ENCODE measurements around the gene PIGN.

PIGN gene

GRCh38 chr18:62186774-62187542 is at the start of gene PIGN, which contains the start of gene RELCH:
Gene PIGN, minus strand, starts transcription at chr18:62187056. Its CDS starts 25,703 bp downstream, at chr18:62161353.
Gene RELCH, plus strand, starts transcription at chr18:62187255. Its CDS starts 251 bp downstream, at chr18:62187506.
- peak; percentile 98 for DNase-seq (ENCODE audit: low read depth)
- peak within 1 kb of the TSS; percentile 96 for H3K4me3 ChIP-seq (ENCODE audit: control insufficient read depth, low read depth, low read length)
- TF ChIP-seq CTCF (conservative IDR thresholded peaks at IDR 0.05; ENCODE audit: control insufficient read depth, insufficient read depth, low read depth, low read length): no peak

- TF ChIP-seq CTCF (conservative IDR thresholded peaks at IDR 0.05; ENCODE audit: control insufficient read depth, insufficient read depth, low read depth, low read length): no peak
- H3K4me3 ChIP-seq (ENCODE audit: control insufficient read depth, low read depth, low read length): no peak overlapping the region
- DNase-seq (ENCODE audit: low read depth): no peak
Observed at GRCh38 chr18:62236252-62236651, 49.4 kb upstream of the PIGN start.

- H3K4me3 ChIP-seq (ENCODE audit: control insufficient read depth, low read depth, low read length): no peak overlapping the region
- no peak for DNase-seq (ENCODE audit: low read depth)
- no peak for TF ChIP-seq CTCF (conservative IDR thresholded peaks at IDR 0.05; ENCODE audit: control insufficient read depth, insufficient read depth, low read depth, low read length)
Observed at GRCh38 chr18:62226047-62226446, 39.2 kb upstream of the PIGN start.

- TF ChIP-seq CTCF (conservative IDR thresholded peaks at IDR 0.05; ENCODE audit: control insufficient read depth, insufficient read depth, low read depth, low read length): no peak
- no peak overlapping the region for H3K4me3 ChIP-seq (ENCODE audit: control insufficient read depth, low read depth, low read length)
- DNase-seq (ENCODE audit: low read depth): no peak
Observed at GRCh38 chr18:62224229-62224628, 37.4 kb upstream of the PIGN start.

- no peak for DNase-seq (ENCODE audit: low read depth)
- H3K4me3 ChIP-seq (ENCODE audit: control insufficient read depth, low read depth, low read length): no peak overlapping the region
- TF ChIP-seq CTCF (conservative IDR thresholded peaks at IDR 0.05; ENCODE audit: control insufficient read depth, insufficient read depth, low read depth, low read length): no peak
Observed at GRCh38 chr18:62214790-62215189, 27.9 kb upstream of the PIGN start.

GRCh38 chr18:62211325-62211828 is 24.5 kb upstream of the PIGN start:
- TF ChIP-seq CTCF (conservative IDR thresholded peaks at IDR 0.05; ENCODE audit: control insufficient read depth, insufficient read depth, low read depth, low read length): no peak
- H3K4me3 ChIP-seq (ENCODE audit: control insufficient read depth, low read depth, low read length): no peak overlapping the region
- DNase-seq (ENCODE audit: low read depth): no peak
